GM13976 (cell line): ENCODE results near the gene PRKAG2.
A peak's percentile ranks its signal among the peaks of the same experiment; 100 is the strongest.

Experiments
- DNase-seq: peaks from one replicate; pipeline ENCODE4 v3.0.0; 2012; ENCODE audit warnings: low spot score
- in situ Hi-C: fragments of 300-500 bp; cut with MboI; formaldehyde crosslinking; loops from one replicate; pipeline ENCODE4 v1.12.0; 2022; ENCODE audit warnings: low sequenced_read_pairs, mixed read lengths, inconsistent platforms; ENCODE audit not compliant: unreplicated experiment
- TF ChIP-seq, protein P1 (sequence below): IDR thresholded peaks from 2 replicates; pipeline ENCODE4 v1.5.1; 2012; ENCODE audit warnings: borderline replicate concordance, mild to moderate bottlenecking; ENCODE audit not compliant: insufficient read depth; ENCODE audit errors: extremely low read depth, missing control alignments, control extremely low read depth

Gene PRKAG2

DNA sequence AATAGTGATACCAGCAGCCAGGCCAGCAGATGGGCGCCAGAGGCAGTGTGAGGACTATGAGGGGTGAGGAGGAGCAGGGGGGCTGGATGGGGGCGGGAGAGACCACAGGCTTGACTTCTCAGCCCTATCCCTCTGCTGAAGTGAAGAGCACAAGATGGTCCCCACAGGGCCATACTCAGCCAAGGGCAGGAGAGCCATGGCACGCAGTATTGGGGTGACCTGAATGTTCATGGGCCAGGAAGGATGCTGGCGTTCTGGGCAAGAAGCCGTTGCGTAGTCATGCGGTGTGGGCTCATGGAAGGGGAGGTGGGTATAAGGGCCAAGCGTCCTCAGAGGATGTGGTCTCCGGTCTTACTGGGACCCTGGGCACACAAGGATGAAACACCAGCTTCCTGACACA is 146.3 kb downstream of the PRKAG2 start:
- no peak for DNase-seq
- TF ChIP-seq, protein P1, sequence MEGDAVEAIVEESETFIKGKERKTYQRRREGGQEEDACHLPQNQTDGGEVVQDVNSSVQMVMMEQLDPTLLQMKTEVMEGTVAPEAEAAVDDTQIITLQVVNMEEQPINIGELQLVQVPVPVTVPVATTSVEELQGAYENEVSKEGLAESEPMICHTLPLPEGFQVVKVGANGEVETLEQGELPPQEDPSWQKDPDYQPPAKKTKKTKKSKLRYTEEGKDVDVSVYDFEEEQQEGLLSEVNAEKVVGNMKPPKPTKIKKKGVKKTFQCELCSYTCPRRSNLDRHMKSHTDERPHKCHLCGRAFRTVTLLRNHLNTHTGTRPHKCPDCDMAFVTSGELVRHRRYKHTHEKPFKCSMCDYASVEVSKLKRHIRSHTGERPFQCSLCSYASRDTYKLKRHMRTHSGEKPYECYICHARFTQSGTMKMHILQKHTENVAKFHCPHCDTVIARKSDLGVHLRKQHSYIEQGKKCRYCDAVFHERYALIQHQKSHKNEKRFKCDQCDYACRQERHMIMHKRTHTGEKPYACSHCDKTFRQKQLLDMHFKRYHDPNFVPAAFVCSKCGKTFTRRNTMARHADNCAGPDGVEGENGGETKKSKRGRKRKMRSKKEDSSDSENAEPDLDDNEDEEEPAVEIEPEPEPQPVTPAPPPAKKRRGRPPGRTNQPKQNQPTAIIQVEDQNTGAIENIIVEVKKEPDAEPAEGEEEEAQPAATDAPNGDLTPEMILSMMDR, result no peak

GRCh38 chr7:151729521-151729921 is 147.4 kb downstream of the PRKAG2 start:
- DNase-seq, result no peak
- TF ChIP-seq, protein P1, result no peak
- in situ Hi-C loops, result no loop called here

More for the DNA sequence above, 146.3 kb downstream of the PRKAG2 start:
- in situ Hi-C loops, result no loop called here

DNA sequence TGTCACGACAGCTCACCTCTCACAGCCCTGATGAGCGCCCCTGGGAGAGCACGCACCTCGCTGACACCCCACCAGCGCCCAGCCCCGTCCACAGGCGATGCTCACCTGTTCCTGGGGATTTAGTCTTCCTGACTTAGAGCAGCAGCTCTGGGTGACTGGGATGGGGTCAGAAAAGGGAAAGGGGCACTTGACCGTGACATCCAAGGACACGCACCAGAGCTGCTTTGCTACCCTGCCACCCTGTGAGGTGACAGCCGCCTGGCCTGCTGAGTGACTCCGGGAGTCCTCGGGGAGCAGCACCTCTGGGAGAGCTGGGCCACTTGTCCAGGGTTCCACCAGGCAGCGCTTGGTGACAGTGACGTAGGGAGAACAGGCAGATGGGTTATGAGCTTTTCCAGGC is 148.2 kb downstream of the PRKAG2 start:
- DNase-seq, result no peak
- in situ Hi-C loops, result no loop called here
- TF ChIP-seq, protein P1, result no peak

DNA sequence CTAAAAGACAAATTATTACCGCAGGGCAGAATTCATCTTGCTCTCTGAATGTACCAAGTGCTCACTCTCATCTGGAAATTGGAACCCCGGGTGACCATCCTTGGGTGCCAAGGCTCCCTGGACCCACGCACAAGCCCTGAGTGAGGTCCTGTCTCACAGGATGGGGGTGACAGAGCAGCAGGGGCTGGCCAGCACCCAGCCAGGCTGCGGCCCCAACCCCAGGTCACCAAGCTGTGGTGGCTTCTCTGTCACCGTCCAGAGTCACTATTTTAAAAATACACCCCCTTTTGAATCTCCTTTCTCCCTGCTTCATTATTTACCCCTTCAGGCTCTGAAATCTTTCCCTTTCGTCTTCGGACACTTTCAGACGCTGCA is 148.6 kb downstream of the PRKAG2 start:
- TF ChIP-seq, protein P1, result no peak
- DNase-seq, result no peak
- in situ Hi-C loops, result no loop called here

DNA sequence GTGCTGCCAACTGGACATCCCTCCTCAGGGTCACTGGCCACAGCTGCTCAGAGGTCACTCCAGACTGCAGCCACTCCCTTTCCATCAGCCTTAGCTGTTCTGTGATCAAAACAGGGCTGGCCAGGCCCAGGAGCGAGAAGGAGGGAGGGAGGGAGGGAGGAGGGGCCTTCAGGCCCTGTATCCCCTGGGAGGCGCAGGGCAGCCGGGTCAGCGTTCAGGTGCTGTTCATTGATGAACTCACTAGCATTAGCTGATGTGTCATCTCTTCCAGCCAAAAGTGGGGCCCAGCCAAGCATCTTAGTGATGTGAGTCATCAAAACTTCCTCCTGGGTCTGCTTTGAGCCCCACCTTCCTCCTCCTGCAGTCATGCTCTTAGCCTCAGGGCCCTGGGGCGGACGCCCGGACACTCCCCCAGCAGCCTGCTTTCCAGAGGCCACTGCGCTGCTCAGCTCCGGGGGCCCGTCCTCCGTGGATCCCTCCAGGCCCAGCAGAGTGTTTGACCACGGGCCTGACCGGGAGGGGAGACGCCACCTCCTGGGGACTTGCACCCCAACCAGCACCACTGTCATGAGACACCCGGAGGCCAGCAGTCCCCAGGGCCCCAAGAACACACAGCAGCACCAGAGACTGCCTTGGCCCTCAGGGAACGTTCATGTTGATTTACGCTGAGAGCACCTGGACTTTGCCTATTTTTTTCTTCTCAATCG is 149.2 kb downstream of the PRKAG2 start:
- DNase-seq, result peak; percentile 74
- TF ChIP-seq, protein P1, result no peak
- in situ Hi-C loops, result no loop called here

DNA sequence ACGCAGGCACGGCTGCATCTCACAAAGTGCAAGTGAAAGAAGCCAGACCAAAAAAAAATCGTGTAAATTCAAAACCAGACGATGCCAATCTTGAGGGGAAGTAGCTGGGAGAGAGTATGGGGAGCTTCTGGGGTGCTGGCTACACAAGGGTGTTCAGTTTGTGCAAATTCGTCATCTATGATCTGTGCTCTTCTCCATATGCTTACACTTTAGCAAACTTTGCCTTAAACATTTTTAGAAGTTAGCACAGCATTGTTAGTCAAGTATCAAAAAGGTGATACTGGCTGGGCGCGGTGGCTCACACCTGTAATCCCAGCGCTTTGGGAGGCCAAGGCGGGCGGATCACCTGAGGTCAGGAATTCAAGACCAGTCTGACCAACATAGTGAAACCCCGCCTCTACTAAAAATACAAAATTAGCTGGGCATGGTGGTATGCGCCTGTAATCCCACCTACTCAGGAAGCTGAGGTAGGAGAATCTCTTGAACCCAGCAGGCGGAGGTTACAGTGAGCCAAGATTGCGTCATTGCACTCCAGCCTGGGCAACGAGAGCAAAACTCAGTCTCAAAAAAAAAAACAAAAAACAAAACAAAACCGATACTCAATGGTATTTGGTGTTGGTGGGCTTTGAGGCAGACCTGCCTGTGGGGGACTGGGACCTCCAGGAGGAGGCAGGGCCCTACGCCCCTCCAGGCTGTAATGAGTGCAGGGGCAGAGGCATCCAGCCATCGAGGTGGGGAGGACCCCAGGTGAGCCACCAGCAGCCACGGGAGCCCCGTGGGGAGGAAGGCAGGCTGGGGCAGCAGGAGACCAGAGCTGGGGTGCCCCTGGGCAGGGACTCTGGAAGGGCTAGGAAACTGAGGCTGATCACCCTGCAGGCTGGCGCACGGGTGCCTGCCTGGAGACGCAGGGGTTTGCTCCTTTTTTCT is 150.0 kb downstream of the PRKAG2 start:
- no peak for DNase-seq
- in situ Hi-C loops, result no loop called here
- TF ChIP-seq, protein P1, result no peak
